HepG2 (cell line): ENCODE data around the gene PRELP. TPM values are rescaled to one million over a fixed set of nuclear protein-coding genes. Genes with fewer than 3 reads are reported as not detected.

Source experiments
- ATAC-seq: fragments of 200-7000 bp; cut with Tn5 transposase; 3 replicates; pipeline ENCODE4 v1.9.1; 2020; ENCODE audit warnings: mild to moderate bottlenecking, moderate library complexity
- BruUV-seq: library from RNA; stranded (reverse); fragments of 400-500 nt; replicated peaks from 2 replicates; lab custom pipeline; 2021; lab: Mats Ljungman, UMichigan
- CTCF ChIA-PET: fragments of 300-600 bp; formaldehyde crosslinking; extraction: SDS; loops from one replicate; lab custom pipeline; 2021; ENCODE audit warnings: low total read pairs, inconsistent platforms, low intra/inter-chr PET ratio; lab: Yijun Ruan, JAX
- POLR2A ChIA-PET: fragments of 350-600 bp; sonication (Branson Sonifier 250); formaldehyde crosslinking; loops from one replicate; lab custom pipeline; 2020; ENCODE audit warnings: antibody characterized with exemption, inconsistent platforms; lab: Yijun Ruan, JAX
- DNase-seq: peaks from one replicate; pipeline ENCODE4 v3.0.0-alpha.2; 2015; ENCODE audit warnings: low spot score
- FAIRE-seq: peaks from 3 replicates; lab custom pipeline; 2011; peaks lifted over from hg19 to GRCh38; lab: Jason Lieb, UNC
- H2AFZ ChIP-seq: one replicate; pipeline ENCODE4 v1.6.1; 2011; ENCODE audit warnings: low read length, inconsistent platforms
- H3K27ac ChIP-seq: fragments of 300-600 bp; 3 replicates; pipeline ENCODE4 v1.8.0; 2011; ENCODE audit warnings: mixed run types, mild to moderate bottlenecking, mixed read lengths, low read length, inconsistent platforms; ENCODE audit not compliant: insufficient read depth; ENCODE audit errors: extremely low read length
- H3K27me3 ChIP-seq, 2 experiments: fragments of 200-600 bp in 1 of 2; 2 replicates in 1 of 2; 3 replicates in 1 of 2; pipeline versions ENCODE4 v1.6.0 to v1.8.0; 2011; ENCODE audit warnings: low read length in 2 of 2, mild to moderate bottlenecking in 2 of 2, moderate library complexity in 2 of 2, inconsistent platforms in 1 of 2; ENCODE audit not compliant: insufficient read depth in 2 of 2, control insufficient read depth in 1 of 2
- H3K36me3 ChIP-seq, 2 experiments: fragments of 200-600 bp in 1 of 2; replicated peaks in 1 of 2; 2 replicates in 1 of 2; 3 replicates in 1 of 2; pipeline versions ENCODE4 v1.5.1 to v1.8.0; 2011; ENCODE audit warnings: low read length in 2 of 2, inconsistent platforms in 1 of 2; ENCODE audit not compliant: insufficient read depth in 2 of 2, control insufficient read depth in 1 of 2
- H3K4me1 ChIP-seq: 2 replicates; pipeline ENCODE4 v1.5.1; 2012; ENCODE audit warnings: low read length, inconsistent platforms; ENCODE audit not compliant: insufficient read depth
- H3K4me2 ChIP-seq: 2 replicates; pipeline ENCODE4 v1.6.0; 2011; ENCODE audit warnings: low read depth, low read length, inconsistent platforms
- H3K4me3 ChIP-seq, 3 experiments: fragments of 200-600 bp in 1 of 3; sonication (generic), shearing (Covaris generic) in 1 of 3; replicated peaks in 1 of 3; 2 replicates each; pipeline ENCODE4 v1.5.1; 2011 to 2016; ENCODE audit warnings: low read length in 3 of 3, inconsistent platforms in 2 of 3, low read depth in 2 of 3, mild to moderate bottlenecking in 2 of 3, control low read depth in 1 of 3, mixed read lengths in 1 of 3; ENCODE audit not compliant: insufficient read depth in 1 of 3
- H3K79me2 ChIP-seq: one replicate; pipeline ENCODE4 v1.6.1; 2011; ENCODE audit warnings: low read length, inconsistent platforms; ENCODE audit not compliant: insufficient read depth
- H3K9ac ChIP-seq: 2 replicates; pipeline ENCODE4 v1.6.0; 2011; ENCODE audit warnings: mild to moderate bottlenecking, low read depth, low read length, inconsistent platforms; ENCODE audit not compliant: insufficient read depth
- H3K9me3 ChIP-seq: 2 replicates; pipeline ENCODE4 v1.5.1; 2012; ENCODE audit warnings: mild to moderate bottlenecking, low read length
- H4K20me1 ChIP-seq: 2 replicates; pipeline ENCODE4 v1.6.0; 2011; ENCODE audit warnings: inconsistent platforms, mild to moderate bottlenecking, low read length, moderate library complexity; ENCODE audit not compliant: insufficient read depth
- BATF2 ChIP-seq: sonication (generic); formaldehyde crosslinking; IDR thresholded peaks from 2 replicates; pipeline ENCODE4 v1.8.0; 2022; ENCODE audit warnings: mild to moderate bottlenecking, missing genetic modification reagents, moderate library complexity
- CBFB ChIP-seq: sonication (generic); formaldehyde crosslinking; IDR thresholded peaks from 2 replicates; pipeline ENCODE4 v1.4.0; 2020; ENCODE audit warnings: missing genetic modification reagents
- CHD2 ChIP-seq: IDR thresholded peaks from 2 replicates; pipeline ENCODE4 v1.6.1; 2011; ENCODE audit warnings: low read depth, low read length, improper control_type of control experiment
- ELF3 ChIP-seq: IDR thresholded peaks from 2 replicates; pipeline ENCODE4 v1.6.1; 2016; ENCODE audit warnings: missing genetic modification reagents, missing compliant biosample characterization
- FOXM1 ChIP-seq: sonication (generic); formaldehyde crosslinking; IDR thresholded peaks from 2 replicates; pipeline ENCODE4 v1.5.0; 2020; ENCODE audit warnings: missing genetic modification reagents
- MED1 ChIP-seq: sonication (generic); formaldehyde crosslinking; IDR thresholded peaks from 2 replicates; pipeline ENCODE4 v1.4.0; 2020; ENCODE audit warnings: missing genetic modification reagents
- MNT ChIP-seq: fragments of 450-650 bp; IDR thresholded peaks from 2 replicates; pipeline ENCODE4 v1.6.1; 2016
- RFXAP ChIP-seq: sonication (generic); formaldehyde crosslinking; IDR thresholded peaks from 2 replicates; pipeline ENCODE4 v1.4.0; 2020; ENCODE audit warnings: missing genetic modification reagents, borderline replicate concordance
- SSRP1 ChIP-seq: IDR thresholded peaks from 2 replicates; pipeline ENCODE4 v1.6.1; 2016; ENCODE audit warnings: control low read depth
- STAT6 ChIP-seq: sonication (generic); formaldehyde crosslinking; IDR thresholded peaks from 2 replicates; pipeline ENCODE4 v1.4.0; 2020; ENCODE audit warnings: missing genetic modification reagents, mild to moderate bottlenecking, borderline replicate concordance
- TOE1 ChIP-seq: sonication (generic); formaldehyde crosslinking; IDR thresholded peaks from 2 replicates; pipeline ENCODE4 v1.4.0; 2020; ENCODE audit warnings: mild to moderate bottlenecking, missing genetic modification reagents
- ZBTB14 ChIP-seq: sonication (generic); formaldehyde crosslinking; IDR thresholded peaks from 2 replicates; pipeline ENCODE4 v1.4.0; 2020; ENCODE audit warnings: missing genetic modification reagents
- ZNF510 ChIP-seq: sonication (generic); formaldehyde crosslinking; IDR thresholded peaks from 2 replicates; pipeline ENCODE4 v1.4.0; 2020; ENCODE audit warnings: low read depth, mild to moderate bottlenecking, missing genetic modification reagents
- ZSCAN30 ChIP-seq: sonication (generic); formaldehyde crosslinking; IDR thresholded peaks from 2 replicates; pipeline ENCODE4 v1.5.0; 2020; ENCODE audit warnings: mild to moderate bottlenecking, missing genetic modification reagents
- WGBS: methylation state at CpG from one replicate; pipeline ENCODE4 v1.1.6; 2017; ENCODE audit warnings: low lambda C conversion rate; 5-methylcytosine and 5-hydroxymethylcytosine counted together
- in situ Hi-C: cut with HindIII; loops from 2 replicates; pipeline ENCODE4 v1.10.0; 2017; ENCODE audit warnings: low pct_unique_long_range_greater_than_20kb; ENCODE audit not compliant: extremely low pct_ligation_motif_present
- intact Hi-C: fragments of 100-400 bp; cut with micrococcal nuclease; formaldehyde crosslinking; loops from one replicate; pipeline ENCODE4 v1.10.0; 2022; ENCODE audit not compliant: unreplicated experiment
- polyA plus RNA-seq, 8 experiments: library from polyadenylated mRNA; depleted of rRNA in 3 of 8; stranded (reverse) in 7 of 8; unstranded in 1 of 8; fragments of >200 nt; fragmentation: Illumina TruSeq in 4 of 8; extraction: Trizol in 4 of 8; gene quantifications; 2 replicates each; pipeline versions ENCODE4 v1.2.1 to v1.2.3, GENCODE V29; 2011 to 2016; ENCODE audit warnings: low read depth in 4 of 8, missing spikeins in 1 of 8, mixed read lengths in 1 of 8; ENCODE audit not compliant: insufficient read depth in 1 of 8
- total RNA-seq, 5 experiments: library from RNA; depleted of rRNA; stranded (reverse); fragments of >200 nt; fragmentation: Illumina TruSeq; extraction: Trizol; gene quantifications; 2 replicates each; pipeline ENCODE4 v1.2.3, GENCODE V29; 2016; ENCODE audit warnings: low read depth in 1 of 5

PRELP gene
- total and polyA plus RNA-seq, 2 of the 13 experiments (the other 11 are each of a cell fraction or from before 2014, with no cell fraction given): not detected

GRCh38 chr1:203428981-203429599, 46.5 kb upstream of the PRELP start:
- TF ChIP-seq CHD2 (no peak), FOXM1 (no peak), ELF3 (CRISPR knock-in tag) (no peak), CBFB (CRISPR knock-in tag) (no peak), TOE1 (no peak), STAT6 (CRISPR knock-in tag) (no peak), MNT (no peak), ZSCAN30 (no peak), RFXAP (CRISPR knock-in tag) (no peak), ZBTB14 (no peak), BATF2 (CRISPR knock-in tag) (no peak), MED1 (CRISPR knock-in tag) (no peak), SSRP1 (no peak), ZNF510 (CRISPR knock-in tag) (no peak)

More at GRCh38 chr1:203428981-203429599, 46.5 kb upstream of the PRELP start:
- intact Hi-C loops: no loop called here
- in situ Hi-C loops: no loop called here
- no peak overlapping the region for H3K27ac ChIP-seq
- 33% methylated on average over 11 of the region's 11 CpGs for WGBS
- FAIRE-seq (no peak), ATAC-seq (no peak), DNase-seq (no peak)
- H3K4me3 ChIP-seq: no peak overlapping the region
- H3K27me3 ChIP-seq: 0 out of 5 replicates have a peak, but pooled peaks cover 0 to 4% of the 10 kb centered on the region in 2 experiments
- CTCF ChIA-PET: no interaction called here
- POLR2A ChIA-PET: no interaction called here
- no peaks in the 10 kb centered on the region for H3K79me2 ChIP-seq
- H3K36me3 ChIP-seq: no peaks in the 10 kb centered on the region
- H4K20me1 ChIP-seq: no peaks in the 10 kb centered on the region
- H3K4me2 ChIP-seq: no peak overlapping the region
- no peaks in the 10 kb centered on the region for H3K9me3 ChIP-seq
- no TSS peak for BruUV-seq
- H2AFZ ChIP-seq: no peak overlapping the region
- H3K9ac ChIP-seq: no peak overlapping the region
- H3K4me1 ChIP-seq: peaks cover 5% of the 10 kb centered on the region; the same call in 1 of the 2 replicates
